GM19395 (cell line): ENCODE data around the gene ANTXR2.

Source experiments
- ATAC-seq: cut with Tn5 transposase; IDR thresholded peaks from one replicate; pipeline ENCODE4 v1.9.1; 2021; ENCODE audit warnings: mild to moderate bottlenecking, moderate library complexity; ENCODE audit not compliant: unreplicated experiment

ANTXR2 gene

GRCh38 chr4:80070880-80071603 is 2.0 kb downstream of the ANTXR2 start:
- no peak for ATAC-seq

GRCh38 chr4:80069837-80070731 is 2.9 kb downstream of the ANTXR2 start:
- ATAC-seq, result peak; percentile 26

- ATAC-seq, result no peak
These were observed 3.8 kb downstream of the ANTXR2 start for GRCh38 chr4:80069108-80069836.

- ATAC-seq, result no peak
These were observed 7.4 kb downstream of the ANTXR2 start for GRCh38 chr4:80065601-80066000.

GRCh38 chr4:80062527-80062926 is 10.5 kb downstream of the ANTXR2 start:
- no peak for ATAC-seq

GRCh38 chr4:80060804-80061203 is 12.2 kb downstream of the ANTXR2 start:
- no peak for ATAC-seq

GRCh38 chr4:80058740-80059139 is 14.3 kb downstream of the ANTXR2 start:
- peak; percentile 99 for ATAC-seq

- no peak for ATAC-seq
These were observed 18.7 kb downstream of the ANTXR2 start for GRCh38 chr4:80054375-80054774.

GRCh38 chr4:80053140-80053910 is 19.7 kb downstream of the ANTXR2 start:
- ATAC-seq, result no peak

GRCh38 chr4:80049813-80050534 is 23.1 kb downstream of the ANTXR2 start:
- no peak for ATAC-seq

GRCh38 chr4:80049402-80049801 is 23.6 kb downstream of the ANTXR2 start:
- ATAC-seq, result no peak

GRCh38 chr4:80045786-80046185 is 27.2 kb downstream of the ANTXR2 start:
- no peak for ATAC-seq

GRCh38 chr4:80043541-80043940 is 29.5 kb downstream of the ANTXR2 start:
- ATAC-seq, result no peak

- no peak for ATAC-seq
These were observed 30.2 kb downstream of the ANTXR2 start for GRCh38 chr4:80042821-80043220.

- ATAC-seq, result no peak
These were observed 35.2 kb downstream of the ANTXR2 start for GRCh38 chr4:80037864-80038263.

GRCh38 chr4:80036949-80037685 is 35.9 kb downstream of the ANTXR2 start:
- peak; percentile 62 for ATAC-seq

GRCh38 chr4:80036306-80036705 is 36.7 kb downstream of the ANTXR2 start:
- ATAC-seq, result no peak

- ATAC-seq, result no peak
These were observed 37.7 kb downstream of the ANTXR2 start for GRCh38 chr4:80035336-80035735.

- ATAC-seq, result no peak
These were observed 39.4 kb downstream of the ANTXR2 start for GRCh38 chr4:80033581-80033980.
